ENCODE results near the gene CHMP1B.

The CHMP1B gene

GRCh38 chr18:11902522-11903292 is 51.5 kb downstream of the CHMP1B start:
- no peak for DNase-seq (ENCODE audit: low read depth in 2 of 2)

Measured in stimulated activated CD8-positive, alpha-beta memory T cell treated with anti-CD3 and anti-CD28 coated beads, Interleukin-2, amount 100 ng/mL, for 48 hours (primary cell).